Tibial artery (tissue), 4 donors: ENCODE measurements around the gene SRGAP1.

Experiments
- DNase-seq, 2 donors: peaks; one replicate each; pipeline ENCODE4 v3.0.0-alpha.2; 2019
- H3K27ac ChIP-seq, 2 donors: fragments of 200-600 bp; sonication (generic) in 1 of 2; 1 replicate in 1 of 2; 2 replicates in 1 of 2; pipeline ENCODE4 v1.5.1; 2018 to 2019; ENCODE audit warnings: mild to moderate bottlenecking in 1 of 2
- H3K27me3 ChIP-seq, 2 donors: fragments of 200-600 bp; sonication (generic) in 1 of 2; one replicate each; pipeline versions ENCODE4 v1.5.1 to v1.6.0; 2016 to 2019
- H3K36me3 ChIP-seq, 3 donors: fragments of 200-600 bp; sonication (generic) in 2 of 3; one replicate each; pipeline ENCODE4 v1.5.1; 2016 to 2019; ENCODE audit warnings: mild to moderate bottlenecking in 2 of 3
- H3K4me1 ChIP-seq, 4 donors: fragments of 200-600 bp; sonication (generic) in 2 of 4; 1 replicate in 3 of 4; 2 replicates in 1 of 4; pipeline ENCODE4 v1.5.1; 2016 to 2019
- H3K4me3 ChIP-seq, 2 donors: fragments of 200-600 bp; sonication (generic) in 1 of 2; 1 replicate in 1 of 2; 2 replicates in 1 of 2; pipeline ENCODE4 v1.5.1; 2018 to 2019; ENCODE audit warnings: mild to moderate bottlenecking in 2 of 2
- H3K9me3 ChIP-seq, 3 donors: fragments of 200-600 bp; sonication (generic) in 1 of 3; one replicate each; pipeline ENCODE4 v1.5.1; 2016 to 2019
- CTCF ChIP-seq, 2 experiments: fragments of 200-600 bp in 1 of 2; fragments of 450-650 bp in 1 of 2; IDR thresholded peaks; one replicate each; pipeline ENCODE4 v1.5.1; 2017 to 2019; ENCODE audit warnings: antibody characterized with exemption in 2 of 2, mild to moderate bottlenecking in 1 of 2, moderate library complexity in 1 of 2
- intact Hi-C: fragments of 100-400 bp; cut with DNase I; formaldehyde crosslinking; loops from one replicate; pipeline ENCODE4 v1.15.0; 2023; ENCODE audit warnings: low total_unique reads

The SRGAP1 gene

GRCh38 chr12:63961543-63961942 is 117.0 kb downstream of the SRGAP1 start:
- no peaks in the 10 kb centered on the region for H3K9me3 ChIP-seq

GRCh38 chr12:63963868-63964267 is 119.4 kb downstream of the SRGAP1 start:
- peak overlapping the region; percentile 17 to 22 for H3K27ac ChIP-seq
- intact Hi-C loops = no loop called here

More at GRCh38 chr12:63961543-63961942, 117.0 kb downstream of the SRGAP1 start:
- Histone ChIP-seq H3K4me3 (no peak overlapping the region), H3K4me1 (peaks cover 0 to 34% (median 8%) of the 10 kb centered on the region in 4 donors), H3K36me3 (no peaks in the 10 kb centered on the region), H3K27me3 (no peaks in the 10 kb centered on the region), H3K27ac (no peak overlapping the region)
- DNase-seq = no peak
- TF ChIP-seq CTCF (IDR thresholded peaks at IDR 0.05) = no peak
- intact Hi-C loops = no loop called here

GRCh38 chr12:63964301-63964700 is 119.8 kb downstream of the SRGAP1 start:
- no peaks in the 10 kb centered on the region for H3K9me3 ChIP-seq
- DNase-seq = no peak
- H3K36me3 ChIP-seq = no peaks in the 10 kb centered on the region
- peak overlapping the region; percentile 17 to 22 for H3K27ac ChIP-seq
- no peak overlapping the region for H3K4me3 ChIP-seq
- peaks cover 0 to 52% (median 8%) of the 10 kb centered on the region in 4 donors for H3K4me1 ChIP-seq
- no peak for TF ChIP-seq CTCF (IDR thresholded peaks at IDR 0.05)
- H3K27me3 ChIP-seq = no peaks in the 10 kb centered on the region
- intact Hi-C loops = no loop called here

More at GRCh38 chr12:63963868-63964267, 119.4 kb downstream of the SRGAP1 start:
- DNase-seq = no peak
- H3K4me3 ChIP-seq = no peak overlapping the region
- H3K4me1 ChIP-seq = peaks cover 0 to 52% (median 8%) of the 10 kb centered on the region in 4 donors
- no peak for TF ChIP-seq CTCF (IDR thresholded peaks at IDR 0.05)
- H3K27me3 ChIP-seq = no peaks in the 10 kb centered on the region
- no peaks in the 10 kb centered on the region for H3K36me3 ChIP-seq
- no peaks in the 10 kb centered on the region for H3K9me3 ChIP-seq

GRCh38 chr12:63965936-63966605 is 121.6 kb downstream of the SRGAP1 start:
- Histone ChIP-seq H3K27me3 (no peaks in the 10 kb centered on the region), H3K36me3 (no peaks in the 10 kb centered on the region), H3K4me3 (no peak overlapping the region), H3K4me1 (peaks cover 0 to 52% (median 8%) of the 10 kb centered on the region in 4 donors), H3K9me3 (no peaks in the 10 kb centered on the region), H3K27ac (no peak overlapping the region)
- no peak for TF ChIP-seq CTCF (IDR thresholded peaks at IDR 0.05)
- intact Hi-C loops = no loop called here
- DNase-seq = no peak

GRCh38 chr12:63966606-63966975 is 122.1 kb downstream of the SRGAP1 start:
- no peaks in the 10 kb centered on the region for H3K27me3 ChIP-seq
- H3K27ac ChIP-seq = no peak overlapping the region
- H3K4me3 ChIP-seq = no peak overlapping the region
- H3K36me3 ChIP-seq = no peaks in the 10 kb centered on the region
- H3K9me3 ChIP-seq = no peaks in the 10 kb centered on the region
- no peak for TF ChIP-seq CTCF (IDR thresholded peaks at IDR 0.05)
- no peak for DNase-seq
- intact Hi-C loops = no loop called here
- H3K4me1 ChIP-seq = peaks cover 0 to 52% (median 6%) of the 10 kb centered on the region in 4 donors
